ENCODE results near the gene SAPCD2. TPM values are rescaled to one million over a fixed set of nuclear protein-coding genes. Genes with fewer than 3 reads are reported as not detected.

Gene SAPCD2
- total and polyA plus RNA-seq, 2 of the 4 experiments (the other 2 are of a cell fraction) = 3.4 to 4.9 TPM

DNA sequence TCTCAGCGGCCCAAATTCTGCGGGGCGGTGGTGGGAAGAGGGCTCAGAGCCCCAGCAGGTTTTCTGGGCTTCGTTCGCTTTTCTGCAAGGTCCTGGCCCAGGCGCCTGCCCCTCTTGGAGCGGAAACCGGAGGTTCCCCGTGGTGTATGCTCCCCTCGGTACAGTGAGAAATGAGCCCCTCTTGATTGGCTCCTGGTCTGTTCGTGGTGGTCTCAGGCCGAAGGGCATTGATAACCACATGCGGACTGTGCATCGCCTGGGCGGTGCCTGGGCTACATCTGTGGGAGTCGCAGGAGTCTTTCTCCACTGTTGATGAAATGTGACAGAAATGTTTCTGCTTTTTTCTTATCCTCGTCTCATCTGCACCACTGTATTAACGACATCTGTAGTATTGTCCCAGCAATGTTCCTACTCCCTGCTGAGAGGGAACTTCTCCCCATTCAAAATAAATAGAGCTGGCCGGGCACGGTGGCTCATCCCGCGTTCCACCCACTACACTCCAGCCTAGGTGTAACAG lies 17.1 kb upstream of the SAPCD2 start:
- Histone ChIP-seq H3K4me2 (ENCODE audit: low read depth, low read length) (peak overlapping the region; percentile 78), H2BK15ac (ENCODE audit: low read depth, low read length) (no peak overlapping the region), H3K36me3 (ENCODE audit: control insufficient read depth, insufficient read depth, low read length) (peaks cover 13% of the 10 kb centered on the region; the same call in 1 of the 2 replicates), H4K91ac (ENCODE audit: insufficient read depth, low read depth, low read length) (peak overlapping the region; percentile 78), H2BK20ac (ENCODE audit: low read depth, low read length) (no peak overlapping the region), H3K4me1 (ENCODE audit: control insufficient read depth, insufficient read depth, low read length) (peaks cover 15% of the 10 kb centered on the region), H4K20me1 (ENCODE audit: insufficient read depth, low read length) (no peaks in the 10 kb centered on the region), H4K5ac (ENCODE audit: low read depth, low read length) (no peak overlapping the region; the same call in 1 of the 2 replicates), H3K56ac (ENCODE audit: extremely low read depth, insufficient read depth, low read length) (peak overlapping the region; percentile 67; the same call in 1 of the 2 replicates), H3K9me3 (ENCODE audit: control insufficient read depth, insufficient read depth, low read length) (no peaks in the 10 kb centered on the region), H3K79me1 (ENCODE audit: low read depth in 1 of 2, low read length in 2 of 2) (peaks cover 31 to 34% of the 10 kb centered on the region in 2 experiments), H3K27me3 (ENCODE audit: control insufficient read depth, insufficient read depth, low read length) (no peaks in the 10 kb centered on the region), H3K4me3 (ENCODE audit: insufficient read depth, low read depth, low read length) (peak overlapping the region; percentile 61), H3K18ac (ENCODE audit: low read depth, low read length) (no peak overlapping the region), H2AK5ac (ENCODE audit: low read depth, low read length) (peak overlapping the region; percentile 91; the same call in 1 of the 2 replicates), H3K4ac (ENCODE audit: low read depth, low read length) (peak overlapping the region; percentile 70), H2BK120ac (ENCODE audit: low read depth, low read length) (no peak overlapping the region), H3K9me1 (ENCODE audit: insufficient read depth, low read length) (peaks cover 6% of the 10 kb centered on the region), H2BK5ac (ENCODE audit: low read depth, low read length, poor library complexity, severe bottlenecking) (peak overlapping the region; percentile 34), H3K9ac (ENCODE audit: low read depth, low read length) (peak overlapping the region; percentile 87), H3K27ac (ENCODE audit: insufficient read depth, low read length) (peak overlapping the region; percentile 62), H4K8ac (ENCODE audit: low read depth in 2 of 2, low read length in 2 of 2) (peak overlapping the region; percentile 85 to 93; a peak in 3 of 4 replicates), H3K14ac (replicated peaks; ENCODE audit: low read depth, low read length) (peak overlapping the region; percentile 77), H2AFZ (replicated peaks; ENCODE audit: low read length, poor library complexity) (peak overlapping the region; percentile 90), H3K23ac (ENCODE audit: low read depth, low read length) (peak overlapping the region; percentile 85), H2AK9ac (replicated peaks; ENCODE audit: low read depth, low read length, poor library complexity) (peak overlapping the region; percentile 88)
- ChIA-PET POLR2A (ENCODE audit: unreplicated experiment) (no interaction called here), CTCF (no interaction called here)
- 3% methylated on average over 8 of the region's 22 CpGs; no CpG with 5 or more reads in 1 of the 2 experiments for WGBS, 2 experiments (ENCODE audit: extremely low coverage in 2 of 2, insufficient read length in 1 of 2)
- DNase-seq (no peak), ATAC-seq (ENCODE audit: low read depth) (no peak)
- BruUV-seq (replicated peaks) = no TSS peak
- in situ Hi-C loops (cut with MboI; ENCODE audit: low sequenced_read_pairs) = no loop called here
- dilution Hi-C loops (cut with HindIII; ENCODE audit: low sequenced_read_pairs, unreplicated experiment) = no loop called here
- intact Hi-C loops (cut with micrococcal nuclease) = no loop called here
- TF ChIP-seq, protein P1, sequence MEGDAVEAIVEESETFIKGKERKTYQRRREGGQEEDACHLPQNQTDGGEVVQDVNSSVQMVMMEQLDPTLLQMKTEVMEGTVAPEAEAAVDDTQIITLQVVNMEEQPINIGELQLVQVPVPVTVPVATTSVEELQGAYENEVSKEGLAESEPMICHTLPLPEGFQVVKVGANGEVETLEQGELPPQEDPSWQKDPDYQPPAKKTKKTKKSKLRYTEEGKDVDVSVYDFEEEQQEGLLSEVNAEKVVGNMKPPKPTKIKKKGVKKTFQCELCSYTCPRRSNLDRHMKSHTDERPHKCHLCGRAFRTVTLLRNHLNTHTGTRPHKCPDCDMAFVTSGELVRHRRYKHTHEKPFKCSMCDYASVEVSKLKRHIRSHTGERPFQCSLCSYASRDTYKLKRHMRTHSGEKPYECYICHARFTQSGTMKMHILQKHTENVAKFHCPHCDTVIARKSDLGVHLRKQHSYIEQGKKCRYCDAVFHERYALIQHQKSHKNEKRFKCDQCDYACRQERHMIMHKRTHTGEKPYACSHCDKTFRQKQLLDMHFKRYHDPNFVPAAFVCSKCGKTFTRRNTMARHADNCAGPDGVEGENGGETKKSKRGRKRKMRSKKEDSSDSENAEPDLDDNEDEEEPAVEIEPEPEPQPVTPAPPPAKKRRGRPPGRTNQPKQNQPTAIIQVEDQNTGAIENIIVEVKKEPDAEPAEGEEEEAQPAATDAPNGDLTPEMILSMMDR (conservative IDR thresholded peaks at IDR 0.05; ENCODE audit: low read depth, low read length) = no peak
- TF ChIP-seq CHD1 (IDR thresholded peaks at IDR 0.05; ENCODE audit: low read depth, low read length) (no peak), CEBPB (IDR thresholded peaks at IDR 0.05; ENCODE audit: low read depth, low read length) (no peak), RAD21 (IDR thresholded peaks at IDR 0.05; ENCODE audit: low read length) (no peak), NFE2L2 (IDR thresholded peaks at IDR 0.05; ENCODE audit: low read depth, low read length) (no peak), MAFK (IDR thresholded peaks at IDR 0.05; ENCODE audit: low read depth, low read length) (no peak), POLR2A (IDR thresholded peaks at IDR 0.05; ENCODE audit: low read depth, low read length) (no peak), BHLHE40 (IDR thresholded peaks at IDR 0.05; ENCODE audit: low read depth, low read length) (no peak), MAZ (IDR thresholded peaks at IDR 0.05; ENCODE audit: borderline replicate concordance, low read depth, low read length) (no peak), SMC3 (IDR thresholded peaks at IDR 0.05; ENCODE audit: low read depth, low read length) (no peak), MXI1 (IDR thresholded peaks at IDR 0.05; ENCODE audit: borderline replicate concordance, low read depth, low read length) (no peak; the same call in 1 of the 2 replicates), RCOR1 (IDR thresholded peaks at IDR 0.05; ENCODE audit: insufficient replicate concordance, low read length) (no peak), FOS (IDR thresholded peaks at IDR 0.05; ENCODE audit: low read depth, low read length) (no peak), RFX5 (IDR thresholded peaks at IDR 0.05; ENCODE audit: low read depth, low read length) (no peak)
- TF ChIP-seq, protein P2, sequence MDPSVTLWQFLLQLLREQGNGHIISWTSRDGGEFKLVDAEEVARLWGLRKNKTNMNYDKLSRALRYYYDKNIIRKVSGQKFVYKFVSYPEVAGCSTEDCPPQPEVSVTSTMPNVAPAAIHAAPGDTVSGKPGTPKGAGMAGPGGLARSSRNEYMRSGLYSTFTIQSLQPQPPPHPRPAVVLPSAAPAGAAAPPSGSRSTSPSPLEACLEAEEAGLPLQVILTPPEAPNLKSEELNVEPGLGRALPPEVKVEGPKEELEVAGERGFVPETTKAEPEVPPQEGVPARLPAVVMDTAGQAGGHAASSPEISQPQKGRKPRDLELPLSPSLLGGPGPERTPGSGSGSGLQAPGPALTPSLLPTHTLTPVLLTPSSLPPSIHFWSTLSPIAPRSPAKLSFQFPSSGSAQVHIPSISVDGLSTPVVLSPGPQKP (IDR thresholded peaks at IDR 0.05; ENCODE audit: borderline replicate concordance, low read depth, low read length) = no peak
- TF ChIP-seq, protein P3, sequence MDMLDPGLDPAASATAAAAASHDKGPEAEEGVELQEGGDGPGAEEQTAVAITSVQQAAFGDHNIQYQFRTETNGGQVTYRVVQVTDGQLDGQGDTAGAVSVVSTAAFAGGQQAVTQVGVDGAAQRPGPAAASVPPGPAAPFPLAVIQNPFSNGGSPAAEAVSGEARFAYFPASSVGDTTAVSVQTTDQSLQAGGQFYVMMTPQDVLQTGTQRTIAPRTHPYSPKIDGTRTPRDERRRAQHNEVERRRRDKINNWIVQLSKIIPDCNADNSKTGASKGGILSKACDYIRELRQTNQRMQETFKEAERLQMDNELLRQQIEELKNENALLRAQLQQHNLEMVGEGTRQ (IDR thresholded peaks at IDR 0.05; ENCODE audit: low read depth, low read length) = no peak
